IMR-90 (cell line): ENCODE measurements around the gene SYP.

Experiments
- BHLHE40 ChIP-seq: fragments of 150-350 bp; IDR thresholded peaks from 2 replicates; pipeline ENCODE4 v1.6.1; 2016; ENCODE audit warnings: mild to moderate bottlenecking, low read depth, low read length
- CEBPB ChIP-seq: IDR thresholded peaks from 2 replicates; pipeline ENCODE4 v1.6.1; 2012; ENCODE audit warnings: low read depth, low read length, improper control_type of control experiment
- CTCF ChIP-seq: conservative IDR thresholded peaks from 2 replicates; pipeline ENCODE4 v1.5.1; 2012; ENCODE audit warnings: mild to moderate bottlenecking, low read depth, low read length, improper control_type of control experiment
- POLR2A ChIP-seq: IDR thresholded peaks from 2 replicates; pipeline ENCODE4 v1.6.1; 2012; ENCODE audit warnings: mild to moderate bottlenecking, low read depth, low read length

GRCh38 chrX:49214996-49215526, 15.1 kb upstream of the SYP start:
- no peak for TF ChIP-seq CTCF
- TF ChIP-seq BHLHE40: no peak
- TF ChIP-seq POLR2A: no peak
- TF ChIP-seq CEBPB: no peak
